ENCODE data around the gene FLT1.

GRCh38 chr13:28468023-28468915 is 26.7 kb downstream of the FLT1 start:
- TF ChIP-seq TCF7L2 (IDR thresholded peaks at IDR 0.05; ENCODE audit: borderline replicate concordance, low read depth, low read length) (no peak), CTCF (tag by site-specific recombination; IDR thresholded peaks at IDR 0.05) (no peak), ZBTB21 (tag by site-specific recombination; IDR thresholded peaks at IDR 0.05) (no peak), ZNF548 (tag by site-specific recombination; IDR thresholded peaks at IDR 0.05) (no peak), ZNF239 (tag by site-specific recombination; IDR thresholded peaks at IDR 0.05) (no peak), ZBTB7A (tag by site-specific recombination; IDR thresholded peaks at IDR 0.05; ENCODE audit: low read depth) (no peak), ZNF223 (tag by site-specific recombination; IDR thresholded peaks at IDR 0.05) (no peak), ZNF704 (tag by site-specific recombination; IDR thresholded peaks at IDR 0.05) (no peak), ZNF350 (tag by site-specific recombination; IDR thresholded peaks at IDR 0.05) (no peak), ZNF626 (tag by site-specific recombination; IDR thresholded peaks at IDR 0.05) (no peak)
- TF ChIP-seq, protein P1, sequence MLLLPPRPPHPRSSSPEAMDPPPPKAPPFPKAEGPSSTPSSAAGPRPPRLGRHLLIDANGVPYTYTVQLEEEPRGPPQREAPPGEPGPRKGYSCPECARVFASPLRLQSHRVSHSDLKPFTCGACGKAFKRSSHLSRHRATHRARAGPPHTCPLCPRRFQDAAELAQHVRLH (tag by site-specific recombination; IDR thresholded peaks at IDR 0.05), result no peak
- TF ChIP-seq, protein P2, sequence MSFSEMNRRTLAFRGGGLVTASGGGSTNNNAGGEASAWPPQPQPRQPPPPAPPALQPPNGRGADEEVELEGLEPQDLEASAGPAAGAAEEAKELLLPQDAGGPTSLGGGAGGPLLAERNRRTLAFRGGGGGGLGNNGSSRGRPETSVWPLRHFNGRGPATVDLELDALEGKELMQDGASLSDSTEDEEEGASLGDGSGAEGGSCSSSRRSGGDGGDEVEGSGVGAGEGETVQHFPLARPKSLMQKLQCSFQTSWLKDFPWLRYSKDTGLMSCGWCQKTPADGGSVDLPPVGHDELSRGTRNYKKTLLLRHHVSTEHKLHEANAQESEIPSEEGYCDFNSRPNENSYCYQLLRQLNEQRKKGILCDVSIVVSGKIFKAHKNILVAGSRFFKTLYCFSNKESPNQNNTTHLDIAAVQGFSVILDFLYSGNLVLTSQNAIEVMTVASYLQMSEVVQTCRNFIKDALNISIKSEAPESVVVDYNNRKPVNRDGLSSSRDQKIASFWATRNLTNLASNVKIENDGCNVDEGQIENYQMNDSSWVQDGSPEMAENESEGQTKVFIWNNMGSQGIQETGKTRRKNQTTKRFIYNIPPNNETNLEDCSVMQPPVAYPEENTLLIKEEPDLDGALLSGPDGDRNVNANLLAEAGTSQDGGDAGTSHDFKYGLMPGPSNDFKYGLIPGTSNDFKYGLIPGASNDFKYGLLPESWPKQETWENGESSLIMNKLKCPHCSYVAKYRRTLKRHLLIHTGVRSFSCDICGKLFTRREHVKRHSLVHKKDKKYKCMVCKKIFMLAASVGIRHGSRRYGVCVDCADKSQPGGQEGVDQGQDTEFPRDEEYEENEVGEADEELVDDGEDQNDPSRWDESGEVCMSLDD (tag by site-specific recombination; IDR thresholded peaks at IDR 0.05), result no peak
